Activated CD4-positive, alpha-beta T cell treated with anti-CD3 and anti-CD28 coated beads for 36 hours (primary cell): Measurements from ENCODE around the gene FUNDC1. TPM values are rescaled to one million over a fixed set of nuclear protein-coding genes. Genes with fewer than 3 reads are reported as not detected.

ENCODE experiments used
- ATAC-seq: fragments of 200-7000 bp; cut with Tn5 transposase; one replicate; pipeline ENCODE4 v1.10.0; 2021; ENCODE audit warnings: mild to moderate bottlenecking, moderate library complexity
- CTCF ChIA-PET: fragments of 350-600 bp; sonication (Branson Sonifier 250); formaldehyde crosslinking; loops from one replicate; lab custom pipeline; 2021; ENCODE audit warnings: antibody characterized with exemption; lab: Charles Lee
- POLR2A ChIA-PET: fragments of 350-600 bp; sonication (Branson Sonifier 250); formaldehyde crosslinking; loops from one replicate; lab custom pipeline; 2021; ENCODE audit warnings: antibody characterized with exemption, inconsistent platforms; lab: Charles Lee
- DNase-seq: peaks from one replicate; pipeline ENCODE4 v3.0.0-alpha.2; 2020
- H3K27ac Mint-ChIP-seq: one replicate; pipeline ENCODE4 v1.8.0; 2021; ENCODE audit warnings: mixed read lengths
- H3K27me3 Mint-ChIP-seq: one replicate; pipeline ENCODE4 v1.8.0; 2021; ENCODE audit warnings: mixed read lengths
- H3K36me3 Mint-ChIP-seq: one replicate; pipeline ENCODE4 v1.8.0; 2021; ENCODE audit warnings: low read depth, mixed read lengths
- H3K4me1 Mint-ChIP-seq: one replicate; pipeline ENCODE4 v1.8.0; 2021; ENCODE audit warnings: mixed read lengths
- H3K4me3 Mint-ChIP-seq: one replicate; pipeline ENCODE4 v1.8.0; 2021; ENCODE audit warnings: mild to moderate bottlenecking, moderate library complexity, mixed read lengths
- H3K9me3 Mint-ChIP-seq: one replicate; pipeline ENCODE4 v1.8.0; 2021; ENCODE audit warnings: low read depth, mixed read lengths
- intact Hi-C, 2 experiments: fragments of 100-400 bp; cut with DNase I in 1 of 2; cut with micrococcal nuclease in 1 of 2; formaldehyde crosslinking; loops; one replicate each; pipeline versions ENCODE4 v1.14.2 to v1.15.1; 2022 to 2024; cut with DNase I, micrococcal nuclease
- total RNA-seq, 2 experiments: library from RNA; stranded (reverse); gene quantifications; one replicate each; pipeline ENCODE4 v1.2.3, GENCODE V29; 2021

Gene FUNDC1
- total RNA-seq, 2 experiments from 2014 or later = 12.4 to 12.5 TPM

- ATAC-seq (no peak), DNase-seq (no peak)
- peaks cover 15% of the 10 kb centered on the region for H3K36me3 Mint-ChIP-seq
- ChIA-PET CTCF (no interaction called here), POLR2A (no interaction called here)
- H3K4me1 Mint-ChIP-seq = peaks cover 11% of the 10 kb centered on the region
- no peak overlapping the region for H3K27ac Mint-ChIP-seq
- H3K27me3 Mint-ChIP-seq = no peaks in the 10 kb centered on the region
- H3K9me3 Mint-ChIP-seq = no peaks in the 10 kb centered on the region
- intact Hi-C loops = no loop called here
- H3K4me3 Mint-ChIP-seq = no peak overlapping the region
Observed at GRCh38 chrX:44536198-44536597, 6.5 kb downstream of the FUNDC1 start.

GRCh38 chrX:44529310-44529709 lies 13.3 kb downstream of the FUNDC1 start:
- no peaks in the 10 kb centered on the region for H3K27me3 Mint-ChIP-seq
- intact Hi-C loops = no loop called here
- no peak for DNase-seq
- no peak for ATAC-seq
- H3K4me3 Mint-ChIP-seq = no peak overlapping the region
- H3K4me1 Mint-ChIP-seq = peaks cover 5% of the 10 kb centered on the region
- CTCF ChIA-PET = interaction anchor here (1.0 kb wide), 1 partner anchor 9 kb away, joined by 4 read pairs; no protein-coding TSS in a partner anchor
- peaks cover 6% of the 10 kb centered on the region for H3K36me3 Mint-ChIP-seq
- H3K27ac Mint-ChIP-seq = no peak overlapping the region
- H3K9me3 Mint-ChIP-seq = no peaks in the 10 kb centered on the region
- POLR2A ChIA-PET = interaction anchor here (0.6 kb wide), 1 partner anchor 43 kb away, joined by 4 read pairs; no protein-coding TSS in a partner anchor

DNA sequence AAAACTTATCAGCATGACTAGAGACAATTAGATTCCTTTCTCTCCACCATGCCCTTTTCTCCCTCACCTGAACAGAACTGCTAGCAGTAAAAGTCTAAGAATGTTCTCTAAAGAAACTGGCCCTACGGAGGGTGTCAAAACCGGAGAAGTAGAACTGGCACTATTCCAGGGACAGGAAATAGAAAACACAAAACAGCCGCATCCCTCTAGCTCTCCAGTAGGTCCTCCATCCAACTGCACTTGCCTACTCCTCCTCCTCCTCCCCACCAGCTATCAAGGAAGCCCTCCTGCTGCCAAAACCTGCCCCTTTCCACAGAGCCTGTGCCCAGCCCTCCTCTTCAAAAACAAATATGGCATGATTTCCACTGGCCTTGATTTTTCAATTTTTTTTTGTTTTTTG lies 28.4 kb downstream of the FUNDC1 start:
- intact Hi-C loops = no loop called here
- DNase-seq (no peak), ATAC-seq (no peak)
- Mint-ChIP-seq H3K27me3 (no peaks in the 10 kb centered on the region), H3K9me3 (no peaks in the 10 kb centered on the region), H3K4me1 (no peaks in the 10 kb centered on the region), H3K4me3 (no peak overlapping the region), H3K27ac (no peak overlapping the region), H3K36me3 (no peaks in the 10 kb centered on the region)
- ChIA-PET CTCF (no interaction called here), POLR2A (no interaction called here)

GRCh38 chrX:44507292-44507691 lies 35.4 kb downstream of the FUNDC1 start:
- Mint-ChIP-seq H3K36me3 (no peaks in the 10 kb centered on the region), H3K9me3 (no peaks in the 10 kb centered on the region), H3K4me3 (no peak overlapping the region), H3K27me3 (no peaks in the 10 kb centered on the region), H3K4me1 (peaks cover 5% of the 10 kb centered on the region), H3K27ac (no peak overlapping the region)
- CTCF ChIA-PET = no interaction called here
- DNase-seq (peak; percentile 17), ATAC-seq (peak; percentile 57)
- POLR2A ChIA-PET = no interaction called here
- intact Hi-C loops = no loop called here

- no peak for ATAC-seq
- DNase-seq = no peak
- ChIA-PET CTCF (no interaction called here), POLR2A (no interaction called here)
- no peak overlapping the region for H3K27ac Mint-ChIP-seq
- intact Hi-C loops = no loop called here
- H3K36me3 Mint-ChIP-seq = no peaks in the 10 kb centered on the region
- H3K9me3 Mint-ChIP-seq = no peaks in the 10 kb centered on the region
- H3K4me3 Mint-ChIP-seq = no peak overlapping the region
- no peaks in the 10 kb centered on the region for H3K27me3 Mint-ChIP-seq
- H3K4me1 Mint-ChIP-seq = peaks cover 5% of the 10 kb centered on the region
Observed at GRCh38 chrX:44506678-44507077, 36.0 kb downstream of the FUNDC1 start.

DNA sequence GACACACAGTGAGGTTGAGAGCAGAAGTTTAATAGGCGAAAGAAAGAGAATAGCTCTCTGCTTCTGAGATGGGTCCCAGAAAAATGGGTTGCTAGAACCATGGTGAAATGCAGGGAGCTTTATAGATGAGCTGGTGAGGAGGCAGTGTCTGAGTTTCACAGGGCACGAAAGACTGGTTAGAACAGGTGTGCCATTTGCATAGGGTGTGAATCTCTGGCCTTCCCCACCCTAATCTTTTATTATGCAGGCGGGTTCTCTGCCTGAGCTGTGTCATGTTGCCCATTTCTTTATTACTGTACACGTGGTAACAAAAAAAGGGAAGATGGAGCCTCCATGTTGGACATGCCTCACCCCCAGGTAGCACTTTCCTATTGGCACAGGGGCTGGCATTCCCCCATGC lies 39.1 kb downstream of the FUNDC1 start:
- Mint-ChIP-seq H3K36me3 (no peaks in the 10 kb centered on the region), H3K27me3 (no peaks in the 10 kb centered on the region), H3K4me3 (no peak overlapping the region), H3K27ac (no peak overlapping the region), H3K9me3 (no peaks in the 10 kb centered on the region), H3K4me1 (peaks cover 5% of the 10 kb centered on the region)
- DNase-seq = no peak
- ChIA-PET POLR2A (no interaction called here), CTCF (no interaction called here)
- no peak for ATAC-seq
- intact Hi-C loops = no loop called here

GRCh38 chrX:44495091-44495490 lies 47.6 kb downstream of the FUNDC1 start:
- Mint-ChIP-seq H3K36me3 (no peaks in the 10 kb centered on the region), H3K27me3 (no peaks in the 10 kb centered on the region), H3K4me1 (peaks cover 5% of the 10 kb centered on the region), H3K27ac (no peak overlapping the region), H3K9me3 (no peaks in the 10 kb centered on the region), H3K4me3 (no peak overlapping the region)
- POLR2A ChIA-PET = no interaction called here
- DNase-seq (no peak), ATAC-seq (no peak)
- CTCF ChIA-PET = no interaction called here
- intact Hi-C loops = no loop called here

- DNase-seq (no peak), ATAC-seq (no peak)
- intact Hi-C loops = no loop called here
- peaks cover 5% of the 10 kb centered on the region for H3K4me1 Mint-ChIP-seq
- ChIA-PET CTCF (no interaction called here), POLR2A (no interaction called here)
- H3K4me3 Mint-ChIP-seq = no peak overlapping the region
- H3K9me3 Mint-ChIP-seq = no peaks in the 10 kb centered on the region
- no peak overlapping the region for H3K27ac Mint-ChIP-seq
- H3K36me3 Mint-ChIP-seq = no peaks in the 10 kb centered on the region
- no peaks in the 10 kb centered on the region for H3K27me3 Mint-ChIP-seq
Observed at GRCh38 chrX:44494357-44494756, 48.3 kb downstream of the FUNDC1 start.

GRCh38 chrX:44489515-44489914 lies 53.1 kb downstream of the FUNDC1 start:
- ChIA-PET POLR2A (no interaction called here), CTCF (no interaction called here)
- ATAC-seq (no peak), DNase-seq (no peak)
- Mint-ChIP-seq H3K27ac (no peak overlapping the region), H3K36me3 (no peaks in the 10 kb centered on the region), H3K9me3 (no peaks in the 10 kb centered on the region), H3K4me1 (peaks cover 3% of the 10 kb centered on the region), H3K4me3 (no peak overlapping the region), H3K27me3 (no peaks in the 10 kb centered on the region)
- intact Hi-C loops = no loop called here

DNA sequence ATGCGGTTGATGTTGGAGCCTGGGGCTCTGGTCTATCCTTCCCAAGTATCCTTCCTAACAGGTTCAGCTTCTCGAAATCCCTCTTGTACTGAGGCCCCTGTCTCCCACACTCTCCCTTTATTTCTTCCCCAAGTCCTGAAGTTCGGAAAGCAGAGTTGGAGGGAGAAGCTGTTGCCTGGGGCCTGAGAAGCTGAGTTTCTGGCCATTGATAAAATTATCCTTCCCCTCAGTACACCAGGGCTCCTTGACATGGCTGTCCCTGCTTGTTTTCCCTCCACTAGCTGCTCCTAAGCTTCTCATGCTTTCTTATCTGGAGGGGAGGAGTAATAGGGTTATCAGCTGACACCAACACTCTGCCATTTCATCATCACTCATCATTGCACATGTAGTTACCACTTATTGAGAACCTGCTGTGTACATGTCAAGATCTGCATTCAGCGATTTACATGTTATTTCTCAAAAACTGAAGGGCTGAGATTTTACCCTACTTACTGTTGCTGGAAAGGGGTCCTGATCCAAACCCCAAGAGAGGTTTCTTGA lies 58.0 kb downstream of the FUNDC1 start:
- H3K4me1 Mint-ChIP-seq = no peaks in the 10 kb centered on the region
- no peaks in the 10 kb centered on the region for H3K36me3 Mint-ChIP-seq
- H3K27ac Mint-ChIP-seq = no peak overlapping the region
- intact Hi-C loops = no loop called here
- H3K4me3 Mint-ChIP-seq = no peak overlapping the region
- no peaks in the 10 kb centered on the region for H3K9me3 Mint-ChIP-seq
- ChIA-PET CTCF (no interaction called here), POLR2A (no interaction called here)
- H3K27me3 Mint-ChIP-seq = no peaks in the 10 kb centered on the region
- ATAC-seq (no peak), DNase-seq (no peak)

DNA sequence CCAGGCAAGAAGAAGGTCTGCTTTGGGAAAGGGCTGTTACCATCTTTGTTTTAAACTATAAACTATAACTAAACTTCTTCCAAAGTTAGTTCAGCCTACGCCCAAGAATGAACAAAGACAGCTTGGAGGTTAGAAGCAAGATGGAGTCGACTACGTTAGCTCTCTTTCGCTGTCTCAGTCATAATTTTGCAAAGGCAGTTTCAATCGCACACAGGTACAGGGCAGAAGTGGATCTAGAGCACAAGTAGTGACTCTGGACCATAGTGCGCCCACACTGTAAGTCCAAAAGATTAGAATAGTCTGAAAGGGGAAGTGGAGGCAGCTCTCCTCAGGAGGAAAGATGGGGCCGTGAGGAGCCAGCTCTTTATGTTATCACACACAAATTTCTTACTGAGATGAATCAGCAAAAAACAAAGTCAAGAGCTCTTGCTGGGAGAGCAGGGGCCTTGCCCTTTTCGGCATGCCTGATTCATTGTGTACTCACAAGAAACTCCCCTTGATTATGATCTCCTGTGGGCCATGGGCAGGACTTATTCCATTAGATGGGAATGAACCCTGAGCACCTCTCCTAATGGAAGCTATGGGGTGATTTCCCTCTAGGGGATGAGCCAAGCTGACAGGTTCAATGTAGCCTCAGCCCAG lies 58.6 kb downstream of the FUNDC1 start:
- intact Hi-C loops = no loop called here
- CTCF ChIA-PET = interaction anchor here (0.6 kb wide), 1 partner anchor 81 kb away, joined by 4 read pairs; no protein-coding TSS in a partner anchor
- ATAC-seq = no peak

GRCh38 chrX:44482575-44482974 lies 60.1 kb downstream of the FUNDC1 start:
- Mint-ChIP-seq H3K36me3 (no peaks in the 10 kb centered on the region), H3K9me3 (no peaks in the 10 kb centered on the region), H3K27me3 (no peaks in the 10 kb centered on the region), H3K4me1 (no peaks in the 10 kb centered on the region), H3K4me3 (no peak overlapping the region), H3K27ac (no peak overlapping the region)
- no peak for ATAC-seq
- intact Hi-C loops = no loop called here
- POLR2A ChIA-PET = no interaction called here
- CTCF ChIA-PET = no interaction called here
- DNase-seq = no peak

More for the DNA sequence above, 58.6 kb downstream of the FUNDC1 start:
- Mint-ChIP-seq H3K9me3 (no peaks in the 10 kb centered on the region), H3K27me3 (no peaks in the 10 kb centered on the region), H3K27ac (no peak overlapping the region), H3K4me3 (no peak overlapping the region), H3K4me1 (no peaks in the 10 kb centered on the region), H3K36me3 (no peaks in the 10 kb centered on the region)
- POLR2A ChIA-PET = interaction anchor here (0.7 kb wide), 1 partner anchor 27 kb away, joined by 3 read pairs; no protein-coding TSS in a partner anchor
- no peak for DNase-seq
